ENCODE measurements around the gene ZNF414.

GRCh38 chr19:8477889-8478288 lies 36.1 kb downstream of the ZNF414 start:
- no peak for TF ChIP-seq CTCF (IDR thresholded peaks at IDR 0.05)
- no peak for TF ChIP-seq POLR2A (IDR thresholded peaks at IDR 0.05)
- TF ChIP-seq EP300 (IDR thresholded peaks at IDR 0.05) = no peak
